Measurements from ENCODE around the gene SUSD5.

GRCh38 chr3:33237439-33237838 lies 18.8 kb upstream of the SUSD5 start:
- TF ChIP-seq, protein P1, sequence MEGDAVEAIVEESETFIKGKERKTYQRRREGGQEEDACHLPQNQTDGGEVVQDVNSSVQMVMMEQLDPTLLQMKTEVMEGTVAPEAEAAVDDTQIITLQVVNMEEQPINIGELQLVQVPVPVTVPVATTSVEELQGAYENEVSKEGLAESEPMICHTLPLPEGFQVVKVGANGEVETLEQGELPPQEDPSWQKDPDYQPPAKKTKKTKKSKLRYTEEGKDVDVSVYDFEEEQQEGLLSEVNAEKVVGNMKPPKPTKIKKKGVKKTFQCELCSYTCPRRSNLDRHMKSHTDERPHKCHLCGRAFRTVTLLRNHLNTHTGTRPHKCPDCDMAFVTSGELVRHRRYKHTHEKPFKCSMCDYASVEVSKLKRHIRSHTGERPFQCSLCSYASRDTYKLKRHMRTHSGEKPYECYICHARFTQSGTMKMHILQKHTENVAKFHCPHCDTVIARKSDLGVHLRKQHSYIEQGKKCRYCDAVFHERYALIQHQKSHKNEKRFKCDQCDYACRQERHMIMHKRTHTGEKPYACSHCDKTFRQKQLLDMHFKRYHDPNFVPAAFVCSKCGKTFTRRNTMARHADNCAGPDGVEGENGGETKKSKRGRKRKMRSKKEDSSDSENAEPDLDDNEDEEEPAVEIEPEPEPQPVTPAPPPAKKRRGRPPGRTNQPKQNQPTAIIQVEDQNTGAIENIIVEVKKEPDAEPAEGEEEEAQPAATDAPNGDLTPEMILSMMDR (IDR thresholded peaks at IDR 0.05 in 4 of 5, conservative IDR thresholded peaks at IDR 0.05 in 1 of 5), result no peak
- no peak for TF ChIP-seq POLR2A (IDR thresholded peaks at IDR 0.05)
